Activated CD8-positive, alpha-beta memory T cell treated with anti-CD3 and anti-CD28 coated beads for 24 hours (primary cell): Measurements from ENCODE around the gene KDM6B.
A peak's percentile ranks its signal among the peaks of the same experiment; 100 is the strongest.
"Not testable (repeated sequence)": the region's sequence is repeated elsewhere in the genome, so short reads cannot be mapped to it uniquely, and the experiment has no call there.

Experiments used
- DNase-seq: peaks from one replicate; pipeline ENCODE4 v3.0.0-alpha.2; 2020

Gene KDM6B, protein sequence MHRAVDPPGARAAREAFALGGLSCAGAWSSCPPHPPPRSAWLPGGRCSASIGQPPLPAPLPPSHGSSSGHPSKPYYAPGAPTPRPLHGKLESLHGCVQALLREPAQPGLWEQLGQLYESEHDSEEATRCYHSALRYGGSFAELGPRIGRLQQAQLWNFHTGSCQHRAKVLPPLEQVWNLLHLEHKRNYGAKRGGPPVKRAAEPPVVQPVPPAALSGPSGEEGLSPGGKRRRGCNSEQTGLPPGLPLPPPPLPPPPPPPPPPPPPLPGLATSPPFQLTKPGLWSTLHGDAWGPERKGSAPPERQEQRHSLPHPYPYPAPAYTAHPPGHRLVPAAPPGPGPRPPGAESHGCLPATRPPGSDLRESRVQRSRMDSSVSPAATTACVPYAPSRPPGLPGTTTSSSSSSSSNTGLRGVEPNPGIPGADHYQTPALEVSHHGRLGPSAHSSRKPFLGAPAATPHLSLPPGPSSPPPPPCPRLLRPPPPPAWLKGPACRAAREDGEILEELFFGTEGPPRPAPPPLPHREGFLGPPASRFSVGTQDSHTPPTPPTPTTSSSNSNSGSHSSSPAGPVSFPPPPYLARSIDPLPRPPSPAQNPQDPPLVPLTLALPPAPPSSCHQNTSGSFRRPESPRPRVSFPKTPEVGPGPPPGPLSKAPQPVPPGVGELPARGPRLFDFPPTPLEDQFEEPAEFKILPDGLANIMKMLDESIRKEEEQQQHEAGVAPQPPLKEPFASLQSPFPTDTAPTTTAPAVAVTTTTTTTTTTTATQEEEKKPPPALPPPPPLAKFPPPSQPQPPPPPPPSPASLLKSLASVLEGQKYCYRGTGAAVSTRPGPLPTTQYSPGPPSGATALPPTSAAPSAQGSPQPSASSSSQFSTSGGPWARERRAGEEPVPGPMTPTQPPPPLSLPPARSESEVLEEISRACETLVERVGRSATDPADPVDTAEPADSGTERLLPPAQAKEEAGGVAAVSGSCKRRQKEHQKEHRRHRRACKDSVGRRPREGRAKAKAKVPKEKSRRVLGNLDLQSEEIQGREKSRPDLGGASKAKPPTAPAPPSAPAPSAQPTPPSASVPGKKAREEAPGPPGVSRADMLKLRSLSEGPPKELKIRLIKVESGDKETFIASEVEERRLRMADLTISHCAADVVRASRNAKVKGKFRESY (N-terminal part only)

DNA sequence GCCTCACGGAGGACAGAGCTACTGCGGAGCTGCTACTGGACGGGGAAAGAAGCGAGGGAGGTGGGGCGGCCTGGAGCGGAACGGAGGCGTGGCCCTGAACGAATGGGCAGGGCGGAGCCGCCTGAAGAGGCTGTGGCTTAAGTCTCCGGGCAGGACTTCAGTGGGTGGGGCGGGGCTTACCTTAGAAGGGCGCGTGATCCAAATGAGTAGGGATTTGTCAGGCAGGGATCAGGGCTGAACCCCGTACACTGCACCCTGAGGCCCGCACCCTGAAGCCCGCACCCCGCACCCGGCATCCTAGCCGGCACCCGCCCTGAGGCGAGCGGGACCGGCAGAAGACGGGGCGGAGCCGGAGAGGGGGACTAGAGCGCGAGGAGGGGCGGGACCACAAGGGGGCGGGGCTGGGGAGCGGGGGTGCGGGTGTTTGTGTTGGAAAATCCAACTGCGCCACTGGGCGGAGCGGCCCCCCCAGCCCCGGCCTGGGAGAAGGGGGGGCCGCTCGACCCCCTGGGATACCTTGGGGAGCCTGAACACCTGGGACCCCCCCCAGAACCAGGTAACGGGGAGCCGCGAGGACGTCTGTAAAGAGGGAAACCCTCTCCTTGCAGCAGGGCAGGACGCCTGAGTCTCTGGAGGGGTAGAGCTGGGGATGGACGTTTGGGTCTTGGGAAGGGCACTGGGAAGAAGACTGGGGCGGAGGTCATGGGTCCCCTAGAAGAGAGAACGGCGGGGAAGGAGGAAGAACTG, at the start of gene KDM6B:
KDM6B (plus strand) TSS at position 423 of the 747 bp plus-strand sequence. CDS start 11,338 bp downstream, outside the sequence.
- DNase-seq = peak; percentile 96

GRCh38 chr17:7786866-7787265, 47.2 kb upstream of the KDM6B start:
- no peak for DNase-seq

GRCh38 chr17:7789131-7789530, 44.9 kb upstream of the KDM6B start:
- DNase-seq = no peak

GRCh38 chr17:7790150-7790549, 43.9 kb upstream of the KDM6B start:
- DNase-seq = no peak

DNA sequence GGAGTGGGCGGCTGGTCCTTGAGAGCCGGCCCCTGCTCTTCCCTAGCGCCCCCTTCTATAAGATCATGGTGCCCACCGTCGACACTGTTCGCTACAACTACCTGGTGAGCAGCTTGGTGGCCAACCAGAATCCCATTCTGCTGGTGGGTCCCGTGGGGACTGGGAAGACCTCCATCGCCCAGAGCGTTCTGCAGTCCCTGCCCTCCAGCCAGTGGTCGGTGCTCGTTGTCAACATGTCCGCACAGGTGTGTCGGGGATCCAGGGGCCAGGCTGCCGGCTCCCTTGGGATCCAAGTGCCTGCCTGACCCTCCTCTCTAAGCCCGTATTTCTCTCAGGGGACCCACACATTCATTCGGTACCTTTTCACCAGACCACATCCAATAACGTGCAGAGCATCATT, 41.4 kb upstream of the KDM6B start:
- no peak for DNase-seq

DNA sequence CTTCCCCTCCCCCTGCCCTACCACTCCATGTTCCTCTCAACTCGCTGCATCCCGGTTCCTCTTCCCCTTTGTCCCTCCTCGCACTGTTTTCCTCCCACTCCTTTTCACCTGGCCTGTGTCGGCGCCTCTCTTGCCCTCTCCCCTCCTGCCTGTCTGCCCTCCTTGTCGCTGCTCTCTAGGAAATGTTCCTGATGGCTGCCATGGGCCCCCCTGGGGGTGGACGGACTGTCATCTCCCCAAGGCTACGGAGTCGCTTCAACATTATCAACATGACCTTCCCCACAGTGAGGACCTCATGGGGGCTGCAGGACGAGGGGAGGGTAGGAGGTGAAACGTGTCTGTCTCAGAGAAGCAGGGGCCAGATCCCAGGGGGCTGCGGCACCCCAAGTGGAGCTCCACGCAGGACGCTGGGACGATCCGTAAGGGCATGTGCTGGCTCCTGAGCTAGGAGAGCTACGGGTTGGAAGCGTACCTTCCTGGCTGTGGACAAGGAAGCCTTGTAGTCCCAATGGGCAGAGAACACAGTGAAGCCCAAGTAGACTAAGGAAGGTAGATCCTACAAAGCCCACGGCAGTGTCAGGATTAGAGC, 39.8 kb upstream of the KDM6B start:
- no peak for DNase-seq

GRCh38 chr17:7797976-7798375, 36.0 kb upstream of the KDM6B start:
- DNase-seq = no peak

GRCh38 chr17:7798839-7799238, 35.2 kb upstream of the KDM6B start:
- no peak for DNase-seq

GRCh38 chr17:7803981-7804380, 30.0 kb upstream of the KDM6B start:
- no peak for DNase-seq

DNA sequence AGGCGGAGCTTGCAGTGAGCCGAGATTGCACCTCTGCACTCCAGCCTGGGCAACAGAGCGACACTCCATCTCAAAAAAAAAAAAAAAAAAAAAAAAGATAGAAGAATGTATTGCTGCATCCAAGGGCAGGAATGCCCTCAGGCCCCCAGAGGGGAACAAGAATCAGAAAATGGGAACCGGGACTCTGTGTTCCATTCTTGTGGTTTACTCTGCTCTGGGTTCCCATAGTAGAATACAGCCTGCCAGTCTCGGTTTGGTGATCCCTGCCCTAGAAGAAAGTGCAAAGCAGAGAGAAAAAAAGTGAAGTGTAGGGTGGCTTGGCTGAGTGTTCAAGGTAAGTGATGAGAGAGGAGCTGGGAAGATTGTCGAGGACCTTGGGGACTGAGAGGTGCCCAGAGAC, 27.4 kb upstream of the KDM6B start:
- DNase-seq = no peak

- no peak for DNase-seq
Measured at GRCh38 chr17:7807206-7807605, 26.8 kb upstream of the KDM6B start.

GRCh38 chr17:7809086-7809790, 24.8 kb upstream of the KDM6B start:
- no peak for DNase-seq

GRCh38 chr17:7809791-7810343, 24.1 kb upstream of the KDM6B start:
- DNase-seq = not testable (repeated sequence)

GRCh38 chr17:7811251-7811650, 22.8 kb upstream of the KDM6B start:
- no peak for DNase-seq

- no peak for DNase-seq
Measured at GRCh38 chr17:7814969-7815368, 19.0 kb upstream of the KDM6B start.

DNA sequence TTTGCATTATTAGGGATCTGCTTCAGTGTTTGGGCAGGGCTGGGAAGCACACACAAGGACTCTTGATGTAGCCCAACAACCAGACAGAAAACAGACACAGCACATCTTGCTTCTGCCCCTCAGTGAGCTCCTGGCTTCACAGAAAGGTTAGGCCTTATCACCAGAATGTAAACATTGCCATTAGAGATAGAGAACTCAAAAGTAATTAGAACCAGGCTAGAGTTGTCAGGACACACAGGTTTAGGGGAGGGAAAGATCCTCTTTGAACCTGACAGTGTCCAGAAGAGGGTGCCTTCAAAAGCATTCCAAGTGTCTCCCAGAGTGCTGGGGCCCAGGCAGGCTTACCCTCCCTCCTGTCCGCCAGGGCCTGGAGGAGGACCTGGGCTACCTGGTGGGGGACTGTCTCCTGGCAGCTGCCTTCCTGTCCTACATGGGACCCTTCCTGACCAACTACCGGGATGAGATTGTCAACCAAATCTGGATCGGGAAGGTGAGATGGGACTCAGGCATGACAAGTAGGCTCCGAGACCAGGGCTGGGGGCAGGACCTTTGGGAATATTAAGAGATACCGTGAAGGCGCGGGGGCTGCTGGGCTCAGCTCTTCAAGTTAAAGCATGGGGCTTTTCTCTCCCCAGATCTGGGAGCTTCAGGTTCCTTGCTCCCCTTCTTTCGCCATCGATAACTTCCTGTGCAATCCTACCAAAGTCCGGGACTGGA, 16.9 kb upstream of the KDM6B start:
- no peak for DNase-seq

DNA sequence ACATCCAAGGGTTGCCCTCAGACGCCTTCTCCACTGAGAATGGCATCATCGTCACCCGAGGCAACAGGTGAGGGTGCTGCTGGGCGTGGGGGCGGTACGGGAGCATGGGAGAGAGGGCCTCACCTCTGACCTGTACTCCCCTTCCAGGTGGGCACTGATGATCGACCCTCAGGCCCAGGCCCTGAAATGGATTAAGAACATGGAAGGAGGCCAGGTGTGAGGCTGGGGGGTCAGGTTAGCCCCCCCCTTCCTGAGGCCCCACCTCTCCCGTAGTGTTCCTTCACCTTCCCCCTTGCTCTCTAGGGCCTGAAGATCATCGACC, 16.4 kb upstream of the KDM6B start:
- no peak for DNase-seq

DNA sequence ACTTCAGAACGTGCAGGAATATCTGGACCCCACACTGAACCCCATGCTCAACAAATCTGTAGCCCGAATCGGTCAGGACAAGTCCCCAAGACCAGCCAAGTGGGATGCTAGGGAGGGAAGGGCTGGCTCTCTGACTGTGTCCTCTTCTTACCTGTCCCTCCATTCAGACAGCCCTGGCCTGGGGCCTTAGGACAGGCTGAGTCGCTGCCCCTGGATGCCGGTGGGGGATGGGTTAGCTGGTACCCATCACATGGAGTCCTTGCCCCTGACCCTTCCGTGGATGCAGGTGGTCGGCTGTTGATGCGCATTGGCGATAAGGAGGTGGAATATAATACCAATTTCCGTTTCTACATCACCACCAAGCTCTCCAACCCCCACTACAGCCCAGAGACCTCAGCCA, 16.0 kb upstream of the KDM6B start:
- DNase-seq = no peak

DNA sequence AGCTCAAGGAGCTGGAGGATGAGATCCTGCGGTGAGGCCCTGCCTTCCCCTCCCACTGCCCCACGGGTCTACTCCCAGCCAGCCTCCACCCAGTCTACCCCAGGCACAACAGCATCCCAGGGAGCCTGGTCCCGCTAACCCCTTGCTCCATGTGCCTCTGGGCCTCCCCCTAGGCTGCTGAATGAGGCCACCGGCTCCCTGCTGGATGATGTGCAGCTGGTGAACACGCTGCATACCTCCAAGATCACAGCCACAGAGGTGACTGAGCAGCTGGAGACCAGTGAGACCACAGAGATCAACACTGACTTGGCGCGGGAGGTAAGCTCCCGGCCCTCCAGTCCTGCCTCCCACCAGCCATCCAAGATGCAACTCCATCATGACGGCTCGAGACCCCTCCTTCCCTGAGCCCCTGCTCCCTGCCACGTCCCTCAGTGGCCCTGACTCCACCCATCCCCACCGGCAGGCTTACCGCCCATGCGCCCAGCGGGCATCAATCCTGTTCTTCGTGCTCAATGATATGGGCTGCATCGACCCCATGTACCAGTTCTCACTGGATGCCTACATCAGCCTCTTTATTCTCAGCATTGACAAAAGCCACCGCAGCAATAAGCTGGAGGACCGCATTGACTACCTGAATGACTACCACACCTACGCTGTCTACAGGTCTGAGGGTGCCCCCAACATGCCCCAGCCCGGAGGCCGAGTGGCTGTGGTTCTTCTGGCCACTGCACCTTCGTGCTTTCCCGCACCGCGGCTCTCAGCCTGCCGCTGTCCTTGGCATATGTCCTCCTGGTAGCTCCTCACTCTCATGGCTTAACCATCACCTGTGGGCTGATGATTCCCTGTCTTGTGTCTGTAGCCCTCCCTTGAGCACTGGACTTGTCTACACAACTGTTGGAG, 15.0 kb upstream of the KDM6B start:
- DNase-seq = no peak

GRCh38 chr17:7820231-7820630, 13.8 kb upstream of the KDM6B start:
- DNase-seq = no peak
